HG03354 (cell line): ENCODE results near the gene SLC38A8.

Experiments
- ATAC-seq: cut with Tn5 transposase; IDR thresholded peaks from one replicate; pipeline ENCODE4 v1.9.1; 2021; ENCODE audit warnings: mild to moderate bottlenecking; ENCODE audit not compliant: unreplicated experiment, poor library complexity, severe bottlenecking

Gene SLC38A8

GRCh38 chr16:84052071-84052622, 9.6 kb upstream of the SLC38A8 start:
- no peak for ATAC-seq

- no peak for ATAC-seq
Observed at GRCh38 chr16:84050316-84050715, 7.7 kb upstream of the SLC38A8 start.

- no peak for ATAC-seq
Observed at GRCh38 chr16:84049403-84050060, 6.9 kb upstream of the SLC38A8 start.

- ATAC-seq = no peak
Observed at GRCh38 chr16:84048871-84049270, 6.3 kb upstream of the SLC38A8 start.

GRCh38 chr16:84048270-84048669, 5.7 kb upstream of the SLC38A8 start:
- no peak for ATAC-seq

GRCh38 chr16:84047626-84048025, 5.0 kb upstream of the SLC38A8 start:
- ATAC-seq = no peak

- ATAC-seq = no peak
Observed at GRCh38 chr16:84047206-84047605, 4.6 kb upstream of the SLC38A8 start.

GRCh38 chr16:84045818-84046470, 3.3 kb upstream of the SLC38A8 start:
- no peak for ATAC-seq

GRCh38 chr16:84045001-84045817, 2.6 kb upstream of the SLC38A8 start:
- no peak for ATAC-seq

GRCh38 chr16:84044118-84044488, 1.5 kb upstream of the SLC38A8 start:
- ATAC-seq = no peak

- ATAC-seq = no peak
Observed at GRCh38 chr16:84043486-84044117, 1.0 kb upstream of the SLC38A8 start.

GRCh38 chr16:84042879-84043485, 387 bp upstream of the SLC38A8 start:
- ATAC-seq = no peak

GRCh38 chr16:84041881-84042280, 714 bp downstream of the SLC38A8 start:
- ATAC-seq = no peak

GRCh38 chr16:84040823-84041820, 1.5 kb downstream of the SLC38A8 start:
- ATAC-seq = no peak

- ATAC-seq = no peak
Observed at GRCh38 chr16:84040226-84040822, 2.3 kb downstream of the SLC38A8 start.

- no peak for ATAC-seq
Observed at GRCh38 chr16:84039696-84040095, 2.9 kb downstream of the SLC38A8 start.

GRCh38 chr16:84038469-84038868, 4.1 kb downstream of the SLC38A8 start:
- no peak for ATAC-seq

GRCh38 chr16:84036982-84037425, 5.6 kb downstream of the SLC38A8 start:
- ATAC-seq = no peak
